Ishikawa (cell line): ENCODE measurements around the gene PAM16.

ENCODE experiments used
- CEBPB ChIP-seq: IDR thresholded peaks from 2 replicates; pipeline ENCODE4 v1.6.1; 2012
- CREB1 ChIP-seq: IDR thresholded peaks from 2 replicates; pipeline ENCODE4 v1.6.1; 2012; ENCODE audit warnings: low read depth
- EGR1 ChIP-seq: IDR thresholded peaks from 2 replicates; pipeline ENCODE4 v1.6.1; 2012
- EP300 ChIP-seq: IDR thresholded peaks from 2 replicates; pipeline ENCODE4 v1.6.1; 2012; ENCODE audit warnings: borderline replicate concordance
- FOXM1 ChIP-seq: IDR thresholded peaks from 2 replicates; pipeline ENCODE4 v1.6.1; 2012; ENCODE audit warnings: low read depth, borderline replicate concordance
- NFIC ChIP-seq: IDR thresholded peaks from 2 replicates; pipeline ENCODE4 v1.6.1; 2012
- RAD21 ChIP-seq: IDR thresholded peaks from 2 replicates; pipeline ENCODE4 v1.6.1; 2012; ENCODE audit warnings: low read depth
- REST ChIP-seq: IDR thresholded peaks from 2 replicates; pipeline ENCODE4 v1.6.1; 2012; ENCODE audit warnings: low read depth, mild to moderate bottlenecking
- TAF1 ChIP-seq: IDR thresholded peaks from 2 replicates; pipeline ENCODE4 v1.6.1; 2012; ENCODE audit warnings: low read depth, mild to moderate bottlenecking
- TCF12 ChIP-seq: IDR thresholded peaks from 2 replicates; pipeline ENCODE4 v1.6.1; 2012; ENCODE audit warnings: low read depth
- TEAD4 ChIP-seq: IDR thresholded peaks from 2 replicates; pipeline ENCODE4 v1.6.1; 2012
- YY1 ChIP-seq: IDR thresholded peaks from 2 replicates; pipeline ENCODE4 v1.6.1; 2012; ENCODE audit warnings: low read depth
- ZBTB7A ChIP-seq: IDR thresholded peaks from 2 replicates; pipeline ENCODE4 v1.6.1; 2012; ENCODE audit warnings: low read depth
- TF ChIP-seq, protein P1 (sequence below): IDR thresholded peaks from 2 replicates; pipeline ENCODE4 v1.6.1; 2012
- TF ChIP-seq, protein P2 (sequence below): IDR thresholded peaks from 2 replicates; pipeline ENCODE4 v1.6.1; 2012

PAM16 gene

DNA sequence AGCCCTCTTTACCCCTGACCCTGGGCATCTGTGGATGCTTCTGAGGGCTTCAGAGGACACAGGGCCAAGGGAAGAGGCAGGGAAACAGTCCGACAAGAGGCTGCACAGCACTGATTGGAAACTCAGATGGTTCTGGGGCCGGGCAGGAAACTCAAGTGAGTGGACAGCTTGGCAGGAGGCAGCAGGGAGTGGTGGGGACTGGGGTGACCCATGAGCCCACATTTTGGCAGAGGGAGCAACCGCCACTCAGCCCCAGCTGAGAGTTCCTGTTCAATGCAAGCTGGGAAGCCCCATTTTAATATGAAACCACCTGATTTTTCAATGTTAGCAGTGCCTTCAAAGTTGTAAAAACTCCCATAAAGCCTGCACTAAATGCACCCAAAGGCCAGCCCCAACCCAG is 19.0 kb upstream of the PAM16 start:
- TF ChIP-seq FOXM1, result no peak
- no peak for TF ChIP-seq TAF1

DNA sequence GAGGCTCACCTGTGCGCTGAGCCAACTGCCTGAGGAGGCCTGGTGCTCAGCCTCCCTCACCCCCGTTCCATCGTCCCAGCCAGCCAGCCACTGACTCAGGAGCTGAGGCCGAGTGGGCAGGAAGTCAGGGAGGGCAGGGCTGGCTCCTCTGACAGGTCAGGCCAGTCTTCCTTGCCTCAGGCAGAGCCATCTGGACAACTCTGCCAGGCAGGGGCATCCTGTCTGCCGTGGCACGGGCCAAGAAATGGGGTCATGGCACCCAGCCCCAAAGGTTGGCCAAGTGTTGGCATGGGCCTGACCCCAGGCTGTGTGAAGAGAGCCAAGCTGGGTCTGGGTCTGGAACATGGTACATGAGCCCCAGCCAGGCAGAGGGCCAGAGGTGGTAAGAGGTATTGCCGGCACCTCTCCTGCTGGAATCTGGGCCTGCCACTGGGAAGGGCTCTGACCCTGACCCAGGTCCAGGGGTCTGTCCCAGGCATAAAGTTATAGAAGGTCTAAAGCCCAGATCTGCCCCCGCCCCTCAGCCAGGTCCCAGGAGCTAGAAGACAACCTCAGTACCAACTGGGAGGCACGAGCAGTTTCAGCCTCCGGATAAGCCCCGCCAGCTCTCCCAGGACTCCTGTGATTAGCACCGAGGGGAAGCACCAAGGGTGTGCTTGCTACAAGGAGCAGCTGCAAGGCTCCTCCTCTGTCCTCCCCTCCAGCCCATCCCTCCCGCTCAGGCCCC is 18.0 kb upstream of the PAM16 start:
- TF ChIP-seq TCF12, result peak; percentile 60
- no peak for TF ChIP-seq ZBTB7A
- TF ChIP-seq CREB1, result no peak
- TF ChIP-seq YY1, result no peak
- TF ChIP-seq, protein P1, sequence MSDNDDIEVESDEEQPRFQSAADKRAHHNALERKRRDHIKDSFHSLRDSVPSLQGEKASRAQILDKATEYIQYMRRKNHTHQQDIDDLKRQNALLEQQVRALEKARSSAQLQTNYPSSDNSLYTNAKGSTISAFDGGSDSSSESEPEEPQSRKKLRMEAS, result 0 out of 2 replicates have a peak, but pooled peaks have one; percentile 4
- TF ChIP-seq EGR1, result no peak
- TF ChIP-seq CEBPB, result no peak
- TF ChIP-seq FOXM1, result no peak
- TF ChIP-seq EP300, result 0 out of 2 replicates have a peak, but pooled peaks have one; percentile 18
- peak; percentile 32; the same call in 1 of the 2 replicates for TF ChIP-seq NFIC

- TF ChIP-seq ZBTB7A (no peak), TCF12 (no peak), CREB1 (no peak), EGR1 (no peak)
- TF ChIP-seq, protein P2, sequence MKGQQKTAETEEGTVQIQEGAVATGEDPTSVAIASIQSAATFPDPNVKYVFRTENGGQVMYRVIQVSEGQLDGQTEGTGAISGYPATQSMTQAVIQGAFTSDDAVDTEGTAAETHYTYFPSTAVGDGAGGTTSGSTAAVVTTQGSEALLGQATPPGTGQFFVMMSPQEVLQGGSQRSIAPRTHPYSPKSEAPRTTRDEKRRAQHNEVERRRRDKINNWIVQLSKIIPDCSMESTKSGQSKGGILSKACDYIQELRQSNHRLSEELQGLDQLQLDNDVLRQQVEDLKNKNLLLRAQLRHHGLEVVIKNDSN, result no peak
- TF ChIP-seq, protein P1, result no peak
Observed at GRCh38 chr16:4367393-4367856, 16.3 kb upstream of the PAM16 start.

DNA sequence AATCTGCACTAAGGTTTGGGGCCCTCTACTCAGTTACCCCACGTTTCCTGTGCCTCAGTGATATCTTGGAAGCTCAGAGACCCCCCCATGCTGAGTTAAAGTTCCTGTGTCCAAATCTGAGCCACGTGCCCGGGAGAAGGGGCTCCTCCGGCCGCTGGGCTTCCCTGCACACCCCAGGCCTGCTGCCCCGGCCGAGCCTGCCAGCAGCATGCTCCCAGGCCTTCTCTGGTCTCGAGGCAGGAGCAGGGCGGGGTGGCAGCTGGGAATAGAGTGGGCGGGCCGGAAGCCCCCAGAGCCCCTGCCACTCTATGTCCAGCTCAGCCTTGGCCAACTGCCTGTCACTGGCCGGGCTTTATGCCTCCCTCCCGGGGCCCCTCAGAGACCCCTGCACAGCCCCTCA is 14.9 kb upstream of the PAM16 start:
- TF ChIP-seq ZBTB7A, result no peak
- TF ChIP-seq FOXM1, result no peak
- no peak for TF ChIP-seq RAD21
- no peak for TF ChIP-seq TCF12
- TF ChIP-seq CEBPB, result no peak
- TF ChIP-seq, protein P1, result no peak
- no peak for TF ChIP-seq EGR1
- TF ChIP-seq REST, result no peak
- TF ChIP-seq NFIC, result no peak
- TF ChIP-seq TAF1, result no peak
- TF ChIP-seq, protein P2, result no peak
- TF ChIP-seq YY1, result no peak
- no peak for TF ChIP-seq TEAD4

GRCh38 chr16:4365615-4366014 is 14.5 kb upstream of the PAM16 start:
- TF ChIP-seq RAD21 (no peak), YY1 (no peak), EP300 (no peak), CEBPB (no peak), EGR1 (no peak), CREB1 (no peak), TEAD4 (no peak), REST (no peak), FOXM1 (no peak)
- TF ChIP-seq, protein P1, result no peak
- TF ChIP-seq, protein P2, result no peak
